A673 (cell line): ENCODE measurements around the gene CRACDL. TPM values are rescaled to one million over a fixed set of nuclear protein-coding genes. Genes with fewer than 3 reads are reported as not detected.

ENCODE experiments used
- BruUV-seq: library from RNA; stranded (reverse); fragments of 400-500 nt; replicated peaks from 2 replicates; lab custom pipeline; 2021; lab: Mats Ljungman, UMichigan
- CTCF ChIA-PET: fragments of 300-600 bp; sonication (Branson Sonifier 250); formaldehyde crosslinking; loops from one replicate; lab custom pipeline; 2022; ENCODE audit warnings: antibody characterized with exemption; lab: Charles Lee
- POLR2A ChIA-PET: fragments of 300-600 bp; sonication (Branson Sonifier 250); formaldehyde crosslinking; loops from one replicate; lab custom pipeline; 2022; ENCODE audit warnings: antibody characterized with exemption; ENCODE audit not compliant: low non-redundant PET; lab: Charles Lee
- DNase-seq: peaks from one replicate; pipeline ENCODE4 v3.0.0-alpha.2; 2015; ENCODE audit warnings: low spot score
- H3K27ac ChIP-seq: fragments of 200-600 bp; sonication (generic); 2 replicates; pipeline ENCODE4 v1.5.1; 2016; ENCODE audit warnings: mixed run types, low read depth, mild to moderate bottlenecking, mixed read lengths, antibody characterized with exemption, low read length; ENCODE audit not compliant: poor library complexity, severe bottlenecking
- H3K27me3 ChIP-seq: fragments of 200-600 bp; sonication (generic); replicated peaks from 2 replicates; pipeline ENCODE4 v1.6.1; 2017; ENCODE audit warnings: mixed run types, low read depth, mild to moderate bottlenecking, mixed read lengths, antibody characterized with exemption, low read length; ENCODE audit not compliant: insufficient read depth, poor library complexity
- H3K36me3 ChIP-seq: fragments of 200-600 bp; sonication (generic); 2 replicates; pipeline ENCODE4 v1.6.1; 2016; ENCODE audit warnings: mixed run types, mild to moderate bottlenecking, mixed read lengths, antibody characterized with exemption, low read length; ENCODE audit not compliant: insufficient read depth, poor library complexity, severe bottlenecking
- H3K4me1 ChIP-seq: fragments of 200-600 bp; sonication (generic); 2 replicates; pipeline ENCODE4 v1.6.1; 2017; ENCODE audit warnings: mixed run types, mild to moderate bottlenecking, mixed read lengths, antibody characterized with exemption, low read length; ENCODE audit not compliant: insufficient read depth, poor library complexity, severe bottlenecking
- H3K4me3 ChIP-seq: fragments of 200-600 bp; sonication (generic); 2 replicates; pipeline ENCODE4 v1.5.1; 2016; ENCODE audit warnings: low read depth, mixed run types, mild to moderate bottlenecking, mixed read lengths, low read length; ENCODE audit not compliant: poor library complexity, severe bottlenecking
- H3K9me3 ChIP-seq: fragments of 200-600 bp; sonication (generic); 2 replicates; pipeline ENCODE4 v1.6.1; 2016; ENCODE audit warnings: mixed run types, low read depth, mild to moderate bottlenecking, mixed read lengths, antibody characterized with exemption, low read length; ENCODE audit not compliant: poor library complexity, severe bottlenecking
- CTCF ChIP-seq: fragments of 300-800, 200-600 bp; sonication (generic); conservative IDR thresholded peaks from 2 replicates; pipeline ENCODE4 v1.5.1; 2017; ENCODE audit warnings: low read depth, mild to moderate bottlenecking, antibody characterized with exemption, low read length, moderate library complexity, mixed read lengths
- EZH2 ChIP-seq: fragments of 200-600 bp; sonication (generic); IDR thresholded peaks from 2 replicates; pipeline ENCODE4 v1.6.1; 2017; ENCODE audit warnings: borderline replicate concordance, low read depth, mild to moderate bottlenecking, mixed read lengths, antibody characterized with exemption, low read length; ENCODE audit not compliant: poor library complexity, severe bottlenecking
- intact Hi-C: fragments of 100-400 bp; cut with micrococcal nuclease; formaldehyde crosslinking; loops from one replicate; pipeline ENCODE4 v1.10.0; 2022; ENCODE audit not compliant: unreplicated experiment
- total RNA-seq: library from RNA; stranded (reverse); gene quantifications from 2 replicates; pipeline ENCODE4 v1.2.3, GENCODE V29; 2021

CRACDL gene
- total RNA-seq, 1 experiment from 2014 or later = not detected

- TF ChIP-seq CTCF (no peak), EZH2 (no peak)
- BruUV-seq = no TSS peak
- no peak overlapping the region for H3K27ac ChIP-seq
- intact Hi-C loops = no loop called here
- ChIA-PET POLR2A (no interaction called here), CTCF (interaction anchor here (0.6 kb wide), 1 partner anchor 92 kb away, joined by 3 read pairs; no protein-coding TSS in a partner anchor)
- H3K4me1 ChIP-seq = peaks cover 5% of the 10 kb centered on the region
- no peaks in the 10 kb centered on the region for H3K36me3 ChIP-seq
- H3K4me3 ChIP-seq = no peak overlapping the region
- no peak for DNase-seq
- peaks cover 28% of the 10 kb centered on the region for H3K27me3 ChIP-seq
- no peaks in the 10 kb centered on the region for H3K9me3 ChIP-seq
Observed at GRCh38 chr2:98825858-98826257, 110.2 kb downstream of the CRACDL start.

- H3K4me1 ChIP-seq = peaks cover 5% of the 10 kb centered on the region
- H3K9me3 ChIP-seq = no peaks in the 10 kb centered on the region
- BruUV-seq = no TSS peak
- ChIA-PET CTCF (interaction anchor here (0.6 kb wide), 1 partner anchor 91 kb away, joined by 3 read pairs; no protein-coding TSS in a partner anchor), POLR2A (no interaction called here)
- H3K36me3 ChIP-seq = no peaks in the 10 kb centered on the region
- no peak for TF ChIP-seq EZH2
- no peak for TF ChIP-seq CTCF
- H3K27me3 ChIP-seq = peaks cover 28% of the 10 kb centered on the region
- no peak overlapping the region for H3K27ac ChIP-seq
- no peak overlapping the region for H3K4me3 ChIP-seq
- intact Hi-C loops = no loop called here
- no peak for DNase-seq
Observed at GRCh38 chr2:98825404-98825803, 110.6 kb downstream of the CRACDL start.

GRCh38 chr2:98825020-98825350 lies 111.0 kb downstream of the CRACDL start:
- Histone ChIP-seq H3K9me3 (no peaks in the 10 kb centered on the region), H3K4me3 (no peak overlapping the region), H3K27ac (no peak overlapping the region), H3K27me3 (peaks cover 28% of the 10 kb centered on the region), H3K36me3 (no peaks in the 10 kb centered on the region), H3K4me1 (peaks cover 5% of the 10 kb centered on the region)
- TF ChIP-seq CTCF = no peak
- TF ChIP-seq EZH2 = no peak
- intact Hi-C loops = no loop called here
- CTCF ChIA-PET = no interaction called here
- DNase-seq = no peak
- POLR2A ChIA-PET = no interaction called here
- BruUV-seq = no TSS peak
